ENCODE data around the gene SYT2.
"Not testable (repeated sequence)": the region's sequence is repeated elsewhere in the genome, so short reads cannot be mapped to it uniquely, and the experiment has no call there.

Gene SYT2

DNA sequence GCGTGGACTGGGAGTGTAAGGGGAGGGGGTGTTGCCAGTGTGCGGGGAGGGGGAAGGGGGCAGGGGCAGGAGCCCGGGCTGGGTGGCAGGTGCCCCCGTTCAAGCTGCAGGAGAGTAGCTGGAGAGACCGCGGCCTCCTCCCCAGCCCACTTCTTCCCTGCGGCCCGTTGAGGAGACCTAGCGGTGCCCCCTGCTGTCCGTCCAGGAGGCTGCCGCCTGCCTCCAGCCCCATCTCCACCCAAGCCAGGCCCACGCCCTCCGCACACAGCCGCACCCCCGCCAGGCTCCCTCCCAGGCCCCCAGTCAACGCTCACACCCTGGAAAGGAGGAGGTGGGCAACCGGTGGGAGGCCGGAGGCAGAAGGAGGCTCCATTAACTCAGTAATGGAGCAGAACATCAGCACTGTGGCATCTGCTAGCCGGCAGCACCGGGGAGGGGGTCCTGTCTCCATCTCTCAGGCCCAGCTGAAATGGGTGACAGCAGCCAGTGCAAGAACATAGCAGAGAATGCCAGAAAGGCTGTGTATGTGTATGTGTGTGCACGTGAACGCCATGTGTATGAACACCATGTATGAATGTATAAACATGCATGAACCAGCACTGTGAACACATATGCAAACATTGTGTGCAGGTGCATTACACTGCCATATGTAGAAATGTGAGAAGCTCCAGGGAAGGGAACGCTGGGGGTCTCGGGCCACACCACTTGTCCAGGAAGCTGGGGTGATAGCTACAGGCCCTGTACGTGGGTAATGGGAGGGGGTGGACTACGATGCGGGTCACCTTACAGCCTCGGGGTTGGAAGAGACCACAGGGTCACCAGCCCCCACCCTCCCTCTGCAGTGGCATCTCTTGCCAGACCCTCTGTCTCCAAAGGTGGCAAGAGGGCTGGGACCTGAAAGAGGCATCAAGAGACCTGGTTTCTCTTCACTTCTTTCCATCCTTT, 84.6 kb downstream of the SYT2 start:
- peak; percentile 32 to 40 for DNase-seq (ENCODE audit: extremely low read depth in 1 of 2, low read depth in 1 of 2)

DNA sequence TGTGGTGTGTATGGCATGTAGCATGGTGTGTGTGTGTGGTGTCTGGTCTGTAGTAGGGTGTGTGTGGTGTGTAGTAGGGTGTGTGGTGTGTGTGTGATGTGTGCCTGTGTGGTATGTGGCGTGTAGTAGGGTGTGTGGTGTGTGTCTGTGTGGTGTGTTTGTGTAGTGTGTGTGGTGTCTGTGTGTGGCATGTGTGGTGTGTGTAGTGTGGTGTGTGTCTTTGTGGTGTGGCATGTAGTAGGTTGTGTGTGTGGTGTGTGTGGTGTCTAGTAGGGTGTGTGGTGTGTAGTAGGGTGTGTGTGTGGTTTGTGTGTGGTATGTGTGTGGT, 85.5 kb downstream of the SYT2 start:
- DNase-seq (ENCODE audit: extremely low read depth in 1 of 2, low read depth in 1 of 2) = no peak

DNA sequence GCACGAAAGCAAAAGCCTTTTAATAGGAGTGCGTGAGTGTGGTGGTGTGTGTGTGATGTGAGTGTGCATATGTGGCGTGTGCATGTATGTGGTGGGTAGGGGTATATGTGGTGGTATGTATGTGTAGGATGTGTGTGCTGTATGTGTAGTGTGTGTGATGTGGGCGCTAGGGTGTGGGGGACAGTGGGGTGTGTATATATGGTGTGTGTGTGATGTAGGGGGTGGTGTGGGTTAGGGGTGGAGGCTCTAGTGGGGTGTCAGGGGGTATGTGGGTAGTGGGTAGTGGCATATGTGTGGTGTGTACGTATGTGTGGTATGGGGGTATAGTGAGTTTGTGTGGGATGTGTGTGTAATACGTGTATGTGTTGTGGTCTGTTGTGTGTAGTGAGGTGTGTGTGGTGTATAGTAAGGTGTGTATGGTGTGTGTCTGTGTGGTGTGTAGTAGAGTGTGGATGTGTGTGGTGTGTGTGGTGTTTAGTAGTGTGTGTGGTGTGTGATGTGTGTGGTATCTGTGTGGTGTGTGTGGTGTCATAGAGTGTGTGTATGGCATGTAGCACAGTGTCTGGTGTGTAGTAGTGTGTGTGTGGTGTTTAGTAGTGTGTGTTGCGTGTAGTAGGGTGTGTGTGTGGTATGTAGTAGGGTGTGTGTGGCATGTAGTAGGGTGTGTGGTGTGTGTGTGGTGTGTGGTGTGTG, 86.0 kb downstream of the SYT2 start:
- DNase-seq (ENCODE audit: extremely low read depth in 1 of 2, low read depth in 1 of 2) = no peak

DNA sequence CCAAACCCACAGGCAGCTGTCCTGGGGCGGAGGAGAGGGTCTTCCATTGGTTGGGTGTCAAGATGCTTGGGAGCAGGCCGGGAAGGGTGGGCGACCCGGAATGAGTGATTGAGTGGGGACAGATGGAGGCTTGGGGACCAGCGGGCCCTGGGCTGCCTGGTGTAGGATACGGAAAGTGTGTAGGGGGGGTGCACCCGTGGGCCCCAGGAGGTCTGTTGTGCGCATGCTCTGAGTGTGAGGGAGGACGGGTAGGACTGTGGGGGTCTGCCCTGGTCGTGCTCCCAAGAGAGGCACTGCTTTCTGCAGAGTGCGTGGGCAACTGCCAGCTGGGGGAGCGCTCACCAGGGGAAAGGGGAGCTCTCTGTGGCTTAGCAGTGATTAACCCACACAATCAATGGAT, 86.8 kb downstream of the SYT2 start:
- DNase-seq (ENCODE audit: extremely low read depth in 1 of 2, low read depth in 1 of 2) = not testable (repeated sequence)

DNA sequence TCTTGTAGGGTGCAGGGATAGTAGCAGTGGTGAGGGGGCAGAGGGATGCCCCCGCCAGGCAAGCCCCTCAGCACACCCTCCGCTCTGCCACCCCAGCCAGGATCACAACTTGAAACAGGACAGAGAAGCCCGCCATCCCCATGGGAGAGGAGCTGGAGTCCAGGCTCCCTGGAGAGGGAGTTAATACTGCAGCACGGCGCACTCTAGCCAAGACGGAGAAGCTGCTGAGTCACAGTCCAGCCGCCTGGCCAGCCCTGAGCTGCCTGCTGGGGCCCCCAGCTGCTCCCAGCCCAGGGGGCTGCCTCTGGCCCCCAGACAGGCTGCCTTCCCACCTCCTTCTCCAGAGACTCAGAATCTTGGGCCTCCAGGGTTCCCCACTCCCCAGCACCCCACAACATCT, 87.2 kb downstream of the SYT2 start:
- no peak for DNase-seq (ENCODE audit: extremely low read depth in 1 of 2, low read depth in 1 of 2)

- DNase-seq (ENCODE audit: extremely low read depth in 1 of 2, low read depth in 1 of 2) = no peak
These were observed 87.9 kb downstream of the SYT2 start for GRCh38 chr1:202622388-202622787.

DNA sequence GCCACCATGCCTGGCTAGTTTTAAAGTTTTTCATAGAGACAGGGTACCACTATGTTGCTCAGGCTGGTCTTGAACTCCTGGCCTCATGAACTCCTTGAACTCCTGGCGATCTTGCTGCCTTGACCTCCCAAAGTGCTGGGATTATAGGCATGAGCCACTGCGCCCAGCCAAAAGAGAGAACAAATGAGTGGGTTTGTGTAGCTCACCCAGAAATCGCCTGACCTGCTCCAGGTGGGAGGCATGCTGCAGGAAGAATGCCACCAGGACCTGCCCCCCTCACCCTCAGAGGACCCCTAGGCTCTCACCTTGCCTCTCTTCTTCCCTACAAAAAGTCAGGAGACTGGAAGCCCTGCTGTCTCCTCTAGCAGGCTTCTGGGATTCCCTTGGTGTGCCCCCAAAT, 88.8 kb downstream of the SYT2 start:
- DNase-seq (ENCODE audit: extremely low read depth in 1 of 2, low read depth in 1 of 2) = no peak

DNA sequence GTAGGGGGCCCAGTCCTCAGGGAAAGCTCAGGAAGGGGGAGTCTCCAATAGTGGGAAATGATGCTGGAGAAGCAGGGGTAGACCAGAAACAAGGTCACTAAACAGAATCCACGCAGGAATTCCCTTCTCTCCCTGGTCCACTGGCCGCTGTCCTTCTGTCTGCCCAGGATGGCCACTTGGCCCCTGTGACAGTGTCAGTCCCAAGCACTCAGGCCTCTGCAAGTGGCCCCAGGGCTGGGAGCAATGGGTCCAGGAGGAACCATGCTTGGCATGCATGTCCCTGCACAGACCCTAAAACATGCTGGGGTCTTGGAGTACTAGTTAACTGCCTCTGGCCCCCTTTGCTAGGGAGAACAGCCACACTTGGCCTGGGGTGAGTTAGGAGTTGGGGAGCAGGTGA, 90.2 kb downstream of the SYT2 start:
- not testable (repeated sequence) for DNase-seq (ENCODE audit: extremely low read depth in 1 of 2, low read depth in 1 of 2)

GRCh38 chr1:202619505-202619904, 90.7 kb downstream of the SYT2 start:
- DNase-seq (ENCODE audit: extremely low read depth in 1 of 2, low read depth in 1 of 2) = no peak

DNA sequence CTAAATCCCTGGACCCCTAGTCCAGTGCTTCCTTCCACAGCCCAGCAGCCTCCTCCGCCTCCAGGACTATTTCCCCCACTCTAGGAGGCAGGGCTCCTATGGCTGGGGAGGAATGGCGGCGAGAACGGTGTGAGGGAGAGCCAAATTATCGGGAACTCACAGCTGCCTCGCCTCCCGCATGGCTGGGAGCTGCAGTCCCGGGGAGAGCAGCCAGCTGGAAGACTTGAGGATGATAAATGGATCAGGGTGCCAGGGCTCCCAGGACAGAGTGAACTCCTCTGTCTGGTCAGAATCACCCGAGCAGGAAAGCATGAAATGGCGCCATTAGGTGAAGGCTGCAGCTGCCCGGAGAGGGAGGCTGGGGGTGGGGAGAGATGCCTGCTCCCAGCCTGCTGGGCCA, 91.2 kb downstream of the SYT2 start:
- DNase-seq (ENCODE audit: extremely low read depth in 1 of 2, low read depth in 1 of 2) = not testable (repeated sequence)

GRCh38 chr1:202616355-202616915, 93.8 kb downstream of the SYT2 start:
- DNase-seq (ENCODE audit: extremely low read depth in 1 of 2, low read depth in 1 of 2) = no peak

DNA sequence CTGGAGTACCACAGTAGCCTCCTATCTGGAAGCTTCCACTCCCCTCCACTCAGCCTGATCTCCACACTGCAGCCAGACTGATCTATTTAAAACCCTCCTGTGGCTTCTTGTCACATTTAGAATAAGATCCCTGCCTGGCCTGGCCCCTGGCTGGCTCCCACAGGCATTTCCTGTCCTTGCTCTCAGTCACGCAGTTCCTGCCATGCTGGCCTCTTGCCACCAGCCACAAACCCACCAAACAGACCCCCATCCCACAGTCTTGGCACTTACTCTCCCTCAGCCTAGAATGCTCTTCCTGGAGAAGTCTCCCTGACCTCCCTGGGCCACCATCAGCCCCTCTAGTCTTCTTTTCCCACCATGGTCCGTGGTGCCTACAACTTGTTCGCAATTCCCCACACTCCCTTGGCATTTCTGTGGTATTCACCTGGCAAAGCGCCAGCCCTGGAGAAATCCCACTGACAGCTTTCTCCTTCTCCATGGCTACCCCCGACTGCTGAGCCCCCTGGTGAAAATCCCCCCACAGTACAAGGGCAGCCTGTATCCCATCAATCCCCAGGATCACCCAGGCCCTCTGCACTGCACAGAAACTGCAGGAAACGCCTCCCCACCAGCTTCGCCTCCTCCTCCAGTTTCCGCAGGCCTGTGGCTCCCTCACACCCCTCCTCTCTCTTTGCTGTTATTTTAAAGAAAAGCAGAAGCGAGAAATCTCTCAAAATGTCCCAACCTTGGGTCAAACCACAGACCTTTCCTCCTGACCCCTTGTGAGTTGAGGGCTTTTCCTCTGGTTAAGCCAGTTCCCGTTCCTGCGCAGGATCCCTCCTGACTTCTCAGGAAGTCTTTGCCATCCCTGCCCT, 94.5 kb downstream of the SYT2 start:
- no peak for DNase-seq (ENCODE audit: extremely low read depth in 1 of 2, low read depth in 1 of 2)

DNA sequence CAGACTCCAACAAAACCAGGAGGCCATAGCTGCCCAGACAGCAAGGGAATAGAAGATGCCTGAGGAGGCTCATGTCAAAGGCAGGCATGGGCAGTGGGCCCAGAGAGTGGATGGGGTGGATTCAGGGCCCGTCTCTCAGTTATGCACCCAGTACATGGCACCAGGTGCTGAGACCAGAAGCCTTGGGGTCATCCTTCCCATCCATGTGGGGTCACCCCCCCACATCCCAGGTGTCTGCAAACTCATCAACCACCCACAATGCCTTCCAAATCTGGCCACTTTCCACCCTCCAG, 95.1 kb downstream of the SYT2 start:
- DNase-seq (ENCODE audit: extremely low read depth in 1 of 2, low read depth in 1 of 2) = not testable (repeated sequence)

GRCh38 chr1:202614363-202615207, 95.7 kb downstream of the SYT2 start:
- DNase-seq (ENCODE audit: extremely low read depth in 1 of 2, low read depth in 1 of 2) = not testable (repeated sequence)

- no peak for DNase-seq (ENCODE audit: extremely low read depth in 1 of 2, low read depth in 1 of 2)
These were observed 96.7 kb downstream of the SYT2 start for GRCh38 chr1:202613571-202613970.

- DNase-seq (ENCODE audit: extremely low read depth in 1 of 2, low read depth in 1 of 2) = not testable (repeated sequence)
These were observed 98.2 kb downstream of the SYT2 start for GRCh38 chr1:202612036-202612435.

DNA sequence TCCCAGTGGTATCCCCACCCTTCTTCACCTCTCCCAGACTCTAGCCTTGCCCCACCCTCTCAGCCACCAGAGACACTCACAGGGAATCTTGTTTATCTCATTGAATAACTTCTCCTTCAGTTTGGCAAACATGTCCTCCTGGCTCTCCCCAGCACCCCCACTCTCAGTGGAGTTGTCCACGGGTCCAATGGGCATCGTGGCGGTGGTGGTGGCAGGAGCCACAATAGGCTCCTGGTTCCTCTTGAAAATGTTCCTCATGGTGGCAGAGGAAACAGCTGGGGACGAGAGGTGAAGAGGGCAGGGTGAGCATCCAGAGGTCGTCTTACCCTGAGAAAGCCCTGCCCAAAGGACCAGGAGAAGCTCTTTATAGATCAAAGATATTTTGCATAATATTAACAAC, 104.7 kb downstream of the SYT2 start:
- no peak for DNase-seq (ENCODE audit: extremely low read depth in 1 of 2, low read depth in 1 of 2)

DNA sequence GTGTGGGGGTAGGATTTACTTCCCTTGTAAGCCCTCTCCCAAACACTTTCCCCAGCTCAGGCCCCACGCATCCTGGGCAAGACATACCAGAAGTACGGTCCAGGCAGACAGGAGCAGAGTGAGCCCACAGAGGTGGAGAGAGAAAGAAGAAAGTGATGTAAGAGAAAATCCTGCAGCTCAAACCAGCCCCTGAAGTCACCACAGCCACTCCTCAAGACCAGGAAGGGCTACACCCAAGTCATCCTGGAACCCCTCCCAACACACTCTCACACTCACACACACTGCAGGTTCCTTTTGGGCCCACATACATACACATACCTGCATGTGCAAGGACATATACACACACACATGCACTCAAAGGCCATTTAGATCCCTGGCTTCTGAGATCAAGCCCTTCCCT, 106.8 kb downstream of the SYT2 start:
- no peak for DNase-seq (ENCODE audit: extremely low read depth in 1 of 2, low read depth in 1 of 2)

DNA sequence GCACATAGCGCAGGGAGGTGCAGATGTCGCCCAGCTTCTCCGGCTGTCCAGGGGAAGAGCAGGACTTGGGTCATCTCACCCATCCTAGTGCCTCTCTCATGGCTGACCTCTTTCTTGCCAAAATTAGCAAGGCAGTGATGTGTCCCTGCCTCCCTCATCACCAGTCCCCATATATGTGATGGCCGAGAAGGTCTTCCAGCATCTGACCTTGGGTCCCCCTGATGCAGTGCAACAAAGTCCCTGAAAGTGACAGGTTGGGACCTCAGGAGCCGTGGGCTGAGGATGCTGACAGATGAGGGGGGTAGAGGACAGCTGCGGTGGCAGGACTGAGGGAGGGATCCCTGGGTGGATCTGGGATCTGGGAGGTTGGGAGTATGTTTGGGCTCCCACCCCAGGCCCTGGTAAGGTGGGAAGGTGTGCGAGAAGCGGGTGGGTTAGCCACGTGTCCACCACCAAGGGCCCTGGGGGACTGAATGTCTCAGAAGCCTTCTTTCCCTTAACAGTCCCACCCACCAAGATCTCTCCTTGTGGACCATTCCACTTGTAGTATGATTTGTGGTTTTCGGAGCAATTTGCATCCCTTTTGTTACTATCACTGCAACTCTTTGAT, 109.7 kb downstream of the SYT2 start:
- no peak for DNase-seq (ENCODE audit: extremely low read depth in 1 of 2, low read depth in 1 of 2)

Measured in stimulated activated CD8-positive, alpha-beta memory T cell treated with anti-CD3 and anti-CD28 coated beads, Interleukin-7, amount 100 ng/mL, for 48 hours (primary cell).